Measurements from ENCODE around the gene OR4N5.
"Not testable (repeated sequence)": the region's sequence is repeated elsewhere in the genome, so short reads cannot be mapped to it uniquely, and the experiment has no call there.

OR4N5 gene, protein sequence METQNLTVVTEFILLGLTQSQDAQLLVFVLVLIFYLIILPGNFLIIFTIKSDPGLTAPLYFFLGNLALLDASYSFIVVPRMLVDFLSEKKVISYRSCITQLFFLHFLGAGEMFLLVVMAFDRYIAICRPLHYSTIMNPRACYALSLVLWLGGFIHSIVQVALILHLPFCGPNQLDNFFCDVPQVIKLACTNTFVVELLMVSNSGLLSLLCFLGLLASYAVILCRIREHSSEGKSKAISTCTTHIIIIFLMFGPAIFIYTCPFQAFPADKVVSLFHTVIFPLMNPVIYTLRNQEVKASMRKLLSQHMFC

DNA sequence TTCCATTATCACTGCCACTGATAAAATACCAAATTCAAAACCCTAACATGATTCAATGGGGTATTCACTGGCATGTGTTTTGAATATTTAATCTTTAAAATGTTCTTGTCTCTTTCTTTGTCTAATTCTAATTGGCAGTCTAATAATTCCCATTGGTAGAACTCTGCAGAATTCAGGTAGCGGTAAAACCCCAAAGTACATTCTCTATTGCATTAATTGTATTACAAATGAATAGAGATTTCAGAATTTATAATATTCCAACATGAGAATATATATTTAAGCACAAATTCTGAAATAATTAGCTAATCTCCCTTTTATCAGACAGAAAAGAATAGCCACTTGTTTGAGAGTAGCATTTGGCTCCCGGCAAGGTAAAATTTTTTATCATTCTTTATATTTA is at the start of gene OR4N5:
Gene OR4N5 (plus strand): TSS at position 301 of the 400 bp plus-strand sequence. CDS start 4,916 bp downstream, outside the sequence.
- no peak for TF ChIP-seq ZNF274 (IDR thresholded peaks at IDR 0.05; ENCODE audit: low read depth, low read length)
- H3K4me3 ChIP-seq (ENCODE audit: low read length), result no peak within 1 kb of the TSS

DNA sequence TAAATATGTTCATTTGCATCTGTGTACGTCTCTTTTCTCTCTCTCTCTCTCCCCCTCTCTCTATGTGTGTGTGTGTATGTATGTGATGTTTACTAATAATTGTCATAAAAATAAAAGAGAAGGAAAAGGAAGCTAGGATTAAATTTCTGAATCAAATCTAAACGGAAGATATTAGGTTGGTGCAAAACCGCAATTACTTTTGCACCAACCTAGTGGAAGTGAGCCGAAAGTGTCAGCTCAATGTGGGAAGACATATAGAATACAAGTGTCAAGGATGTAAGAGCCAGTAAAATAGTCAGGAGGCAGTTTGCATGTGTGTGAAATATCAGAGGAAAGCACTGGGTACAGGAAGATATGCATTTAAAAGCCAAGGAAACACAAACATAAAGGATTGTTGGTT is 46.6 kb upstream of the OR4N5 start:
- TF ChIP-seq ZNF274 (IDR thresholded peaks at IDR 0.05; ENCODE audit: low read depth, low read length), result no peak
- H3K4me3 ChIP-seq (ENCODE audit: low read length), result no peak overlapping the region

DNA sequence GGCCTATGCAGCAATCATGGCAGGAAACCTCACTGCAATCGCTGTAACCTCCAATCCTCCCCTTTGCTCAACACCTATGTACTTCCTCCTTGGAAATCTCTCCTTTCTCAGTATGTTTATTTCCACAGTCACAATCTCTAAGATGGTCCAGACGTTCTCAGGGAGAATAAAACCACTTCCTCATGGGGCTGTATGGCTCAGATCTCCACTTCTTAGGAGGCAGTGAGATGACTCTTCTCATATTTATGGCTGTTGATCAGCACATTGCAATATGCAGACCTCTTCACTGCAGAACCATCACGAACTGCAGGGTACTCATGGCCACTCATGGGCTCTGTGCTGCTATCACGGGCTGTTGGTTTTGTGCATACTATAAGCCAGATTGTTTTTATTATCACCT is 45.2 kb upstream of the OR4N5 start:
- TF ChIP-seq ZNF274 (IDR thresholded peaks at IDR 0.05; ENCODE audit: low read depth, low read length), result no peak
- H3K4me3 ChIP-seq (ENCODE audit: low read length), result no peak overlapping the region

DNA sequence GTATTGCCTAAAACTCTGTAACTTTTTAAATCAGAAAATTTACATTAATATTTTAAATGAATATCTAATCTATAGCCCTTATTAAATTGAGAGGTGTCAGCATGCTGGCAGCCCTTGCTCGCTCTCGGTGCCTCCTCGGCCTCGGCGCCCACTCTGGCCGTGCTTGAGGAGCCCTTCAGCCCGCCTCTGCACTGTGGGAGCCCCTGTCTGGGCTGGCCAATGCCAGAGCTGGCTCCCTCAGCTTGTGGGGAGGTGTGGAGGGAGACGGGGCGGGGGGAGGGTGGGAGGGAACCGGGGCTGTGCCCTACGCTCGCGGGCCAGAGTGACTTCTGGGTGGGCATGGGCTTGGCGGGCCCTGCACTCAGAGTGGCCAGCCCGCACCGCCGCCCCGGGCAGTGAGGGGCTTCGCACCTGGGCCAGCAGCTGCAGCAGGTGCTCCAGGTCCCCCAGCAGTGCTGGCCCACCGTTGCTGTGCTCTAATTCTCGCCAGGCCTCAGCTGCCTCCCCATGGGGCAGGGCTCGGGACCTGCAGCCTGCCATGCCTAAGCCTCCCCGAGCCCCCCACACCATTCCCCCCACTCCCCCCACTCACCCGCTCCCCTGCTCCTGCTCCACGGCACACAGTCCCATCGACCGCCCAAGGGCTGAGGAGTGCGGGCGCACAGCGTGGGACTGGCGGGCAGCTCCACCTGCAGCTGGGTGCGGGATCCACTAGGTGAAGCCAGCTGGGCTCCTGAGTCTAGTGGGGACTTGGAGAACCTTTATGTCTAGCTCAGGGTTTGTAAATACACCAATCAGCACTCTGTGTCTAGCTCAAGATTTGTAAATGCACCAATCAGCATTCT is 39.5 kb upstream of the OR4N5 start:
- H3K4me3 ChIP-seq (ENCODE audit: low read length), result not testable (repeated sequence)

DNA sequence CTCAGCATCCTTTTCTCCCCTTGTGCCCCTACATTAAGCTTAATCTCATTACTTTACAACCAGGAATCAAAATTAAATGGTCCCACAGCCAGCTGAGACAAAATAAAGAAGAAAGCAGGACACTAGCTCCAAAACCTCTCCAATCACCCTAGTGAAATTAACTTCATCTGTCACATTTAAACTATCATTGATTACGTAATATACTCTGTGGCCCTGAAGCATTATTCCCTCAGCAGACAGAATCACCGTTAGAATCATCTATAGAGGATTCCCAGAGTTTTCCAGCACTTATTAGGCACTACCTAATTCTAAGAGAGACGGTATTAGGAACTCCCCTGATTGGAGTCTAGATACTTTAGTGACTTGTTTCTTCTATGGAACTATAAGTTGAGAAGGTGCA is 28.2 kb upstream of the OR4N5 start, which contains the start of gene OR4K17:
Gene OR4K17 (plus strand): TSS at position 302 of the 400 bp plus-strand sequence. CDS start 6,761 bp downstream, outside the sequence.
- H3K4me3 ChIP-seq (ENCODE audit: low read length), result no peak within 1 kb of the TSS
- TF ChIP-seq ZNF274 (IDR thresholded peaks at IDR 0.05; ENCODE audit: low read depth, low read length), result no peak

DNA sequence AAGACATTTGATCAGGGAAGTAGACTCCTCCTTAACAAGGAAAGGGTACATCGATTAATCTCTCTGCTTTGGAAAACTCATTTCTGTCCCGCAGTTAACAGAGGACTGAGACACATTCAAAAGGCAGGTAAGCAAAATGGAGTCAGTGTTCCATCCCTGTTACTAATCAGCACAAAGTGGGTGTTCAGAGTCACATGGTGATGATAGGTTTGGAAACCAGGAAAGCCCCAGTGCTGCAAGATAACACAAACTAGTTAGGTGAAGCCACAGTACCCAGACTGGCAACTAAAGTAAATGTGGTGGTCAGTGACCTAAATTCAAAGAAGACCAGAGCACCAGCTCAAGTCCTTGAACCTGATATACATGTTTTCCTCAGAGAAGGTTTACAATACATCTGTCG is 26.3 kb upstream of the OR4N5 start:
- TF ChIP-seq ZNF274 (IDR thresholded peaks at IDR 0.05; ENCODE audit: low read depth, low read length), result no peak
- no peak overlapping the region for H3K4me3 ChIP-seq (ENCODE audit: low read length)

DNA sequence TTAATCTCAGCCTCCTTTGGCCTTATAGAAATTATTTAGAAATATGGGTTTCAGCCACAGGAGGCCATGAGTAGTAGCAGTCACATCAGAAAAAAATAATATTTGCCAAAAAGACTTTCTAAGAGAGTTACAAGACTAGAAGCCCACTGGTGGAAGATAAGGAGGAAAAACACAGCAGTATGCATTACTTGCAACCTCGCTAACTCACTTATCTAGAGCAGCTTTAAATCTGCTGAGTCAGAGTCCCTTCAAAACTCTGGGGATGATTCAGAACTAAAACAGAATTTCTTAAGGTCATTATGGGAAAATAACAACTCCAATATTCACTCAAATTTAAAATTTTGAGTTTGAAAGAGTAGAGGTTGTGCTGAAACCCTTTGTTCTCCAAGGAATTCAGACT is 21.9 kb upstream of the OR4N5 start:
- no peak for TF ChIP-seq ZNF274 (IDR thresholded peaks at IDR 0.05; ENCODE audit: low read depth, low read length)

DNA sequence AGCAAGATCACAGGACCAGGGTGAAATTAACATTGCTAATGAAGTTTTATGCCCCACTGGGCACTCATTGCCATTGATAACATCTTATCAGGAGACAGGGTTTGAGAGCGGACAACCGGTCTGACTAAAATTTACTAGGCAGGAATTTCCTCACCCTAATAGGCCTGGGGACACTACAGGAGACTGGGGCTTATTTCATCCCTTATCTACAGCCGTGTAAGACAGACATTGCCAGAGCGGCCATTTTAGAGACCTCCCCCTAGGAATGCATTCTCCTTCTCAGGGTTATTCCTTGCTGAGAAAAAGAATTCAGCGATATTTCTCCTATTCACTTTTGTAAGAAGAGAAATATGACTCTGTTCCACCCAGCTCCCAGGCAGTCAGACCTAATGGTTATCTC is 19.8 kb upstream of the OR4N5 start:
- no peak overlapping the region for H3K4me3 ChIP-seq (ENCODE audit: low read length)
- no peak for TF ChIP-seq ZNF274 (IDR thresholded peaks at IDR 0.05; ENCODE audit: low read depth, low read length)

More for the DNA sequence above, 21.9 kb upstream of the OR4N5 start:
- H3K4me3 ChIP-seq (ENCODE audit: low read length), result no peak overlapping the region

DNA sequence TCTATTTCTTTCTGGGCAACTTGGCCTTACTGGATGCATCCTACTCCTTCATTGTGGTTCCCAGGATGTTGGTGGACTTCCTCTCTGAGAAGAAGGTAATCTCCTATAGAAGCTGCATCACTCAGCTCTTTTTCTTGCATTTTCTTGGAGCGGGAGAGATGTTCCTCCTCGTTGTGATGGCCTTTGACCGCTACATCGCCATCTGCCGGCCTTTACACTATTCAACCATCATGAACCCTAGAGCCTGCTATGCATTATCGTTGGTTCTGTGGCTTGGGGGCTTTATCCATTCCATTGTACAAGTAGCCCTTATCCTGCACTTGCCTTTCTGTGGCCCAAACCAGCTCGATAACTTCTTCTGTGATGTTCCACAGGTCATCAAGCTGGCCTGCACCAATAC is 5.3 kb downstream of the OR4N5 start:
- TF ChIP-seq ZNF274 (IDR thresholded peaks at IDR 0.05; ENCODE audit: low read depth, low read length), result no peak
- no peak overlapping the region for H3K4me3 ChIP-seq (ENCODE audit: low read length)

DNA sequence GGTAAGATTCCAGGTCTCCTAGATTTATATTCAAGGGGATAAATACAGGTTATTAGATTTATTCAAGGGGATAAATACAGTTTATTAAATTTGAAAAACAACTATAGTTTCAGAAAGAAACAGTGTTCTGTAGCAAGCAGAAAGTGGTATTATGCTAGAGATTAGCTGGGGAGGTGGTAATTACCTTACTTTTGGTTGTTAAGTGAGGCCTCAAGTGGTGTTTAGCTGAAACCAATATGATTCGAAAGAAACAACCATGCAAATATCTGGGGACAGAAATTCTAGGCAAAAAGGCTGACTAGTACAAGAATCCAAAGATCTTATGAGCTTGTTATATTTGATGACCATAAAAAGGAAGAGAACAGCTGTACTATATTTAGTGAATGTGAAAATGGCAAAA is 6.2 kb downstream of the OR4N5 start:
- no peak overlapping the region for H3K4me3 ChIP-seq (ENCODE audit: low read length)
- TF ChIP-seq ZNF274 (IDR thresholded peaks at IDR 0.05; ENCODE audit: low read depth, low read length), result no peak

DNA sequence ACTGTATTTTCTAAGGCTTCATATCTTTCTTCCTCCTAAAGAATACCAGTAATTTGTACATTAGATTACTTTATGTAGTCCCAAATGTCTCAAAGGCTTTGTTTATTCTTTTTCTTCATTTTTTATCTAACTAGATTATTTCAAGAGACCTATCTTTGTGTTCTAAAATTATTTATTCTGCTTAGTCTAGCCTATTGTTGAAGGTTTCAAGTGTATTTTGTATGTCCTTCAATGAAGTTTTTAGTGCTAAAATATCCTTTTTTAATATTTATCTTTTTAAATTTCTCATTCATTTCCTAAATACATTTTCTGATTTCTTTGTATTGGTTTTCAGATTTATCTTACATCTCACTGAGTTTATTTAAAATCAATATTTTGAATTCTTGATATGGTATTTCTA is 25.8 kb downstream of the OR4N5 start:
- no peak for TF ChIP-seq ZNF274 (IDR thresholded peaks at IDR 0.05; ENCODE audit: low read depth, low read length)
- H3K4me3 ChIP-seq (ENCODE audit: low read length), result no peak overlapping the region

DNA sequence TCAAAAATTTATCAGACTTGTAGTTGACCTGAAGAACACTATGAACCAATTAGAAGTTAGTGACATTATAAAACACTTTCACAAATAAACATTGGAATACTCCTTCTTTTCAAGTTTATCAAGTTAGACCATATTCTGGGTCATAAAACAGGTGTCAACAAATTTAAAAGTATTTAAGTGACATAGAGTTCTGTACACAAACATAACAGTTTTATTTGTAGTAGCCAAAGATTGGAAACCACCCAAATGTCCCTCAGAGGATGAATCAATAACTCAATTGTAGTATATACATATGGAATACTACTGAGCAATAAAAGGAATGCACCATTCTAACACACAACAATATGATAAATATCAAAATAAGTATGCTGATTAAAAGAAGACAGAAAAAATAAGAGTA is 28.5 kb downstream of the OR4N5 start:
- no peak for TF ChIP-seq ZNF274 (IDR thresholded peaks at IDR 0.05; ENCODE audit: low read depth, low read length)
- no peak overlapping the region for H3K4me3 ChIP-seq (ENCODE audit: low read length)

DNA sequence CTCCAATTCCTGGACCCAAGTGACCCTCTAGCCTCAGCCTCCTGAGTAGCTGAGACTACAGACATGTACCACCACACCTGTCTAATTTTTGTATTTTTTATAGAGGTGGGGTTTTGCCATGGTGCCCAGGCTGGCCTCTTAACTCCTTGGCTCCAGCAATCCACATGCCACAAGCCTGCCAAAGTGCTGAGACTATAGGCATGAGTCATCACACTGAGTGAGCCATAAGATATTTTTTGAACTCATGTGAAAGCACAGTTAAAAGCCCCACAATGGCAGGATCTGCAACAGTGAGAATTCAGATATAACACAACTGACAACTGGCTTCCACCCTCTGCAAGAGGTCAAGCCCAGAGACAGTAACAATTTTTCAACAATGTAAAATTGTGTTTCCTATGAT is 31.2 kb downstream of the OR4N5 start:
- H3K4me3 ChIP-seq (ENCODE audit: low read length), result not testable (repeated sequence)

DNA sequence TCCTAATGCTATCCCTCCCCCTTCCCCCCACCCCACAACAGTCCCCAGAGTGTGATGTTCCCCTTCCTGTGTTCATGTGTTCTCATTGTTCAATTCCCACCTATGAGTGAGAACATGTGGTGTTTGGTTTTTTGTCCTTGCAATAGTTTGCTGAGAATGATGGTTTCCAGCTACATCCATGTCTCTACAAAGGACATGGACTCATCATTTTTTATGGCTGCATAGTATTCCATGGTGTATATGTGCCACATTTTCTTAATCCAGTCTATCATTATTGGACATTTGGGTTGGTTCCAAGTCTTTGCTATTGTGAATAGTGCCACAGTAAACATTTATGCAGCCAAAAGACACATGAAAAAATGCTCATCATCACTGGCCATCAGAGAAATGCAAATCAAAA is 35.6 kb downstream of the OR4N5 start:
- not testable (repeated sequence) for H3K4me3 ChIP-seq (ENCODE audit: low read length)

DNA sequence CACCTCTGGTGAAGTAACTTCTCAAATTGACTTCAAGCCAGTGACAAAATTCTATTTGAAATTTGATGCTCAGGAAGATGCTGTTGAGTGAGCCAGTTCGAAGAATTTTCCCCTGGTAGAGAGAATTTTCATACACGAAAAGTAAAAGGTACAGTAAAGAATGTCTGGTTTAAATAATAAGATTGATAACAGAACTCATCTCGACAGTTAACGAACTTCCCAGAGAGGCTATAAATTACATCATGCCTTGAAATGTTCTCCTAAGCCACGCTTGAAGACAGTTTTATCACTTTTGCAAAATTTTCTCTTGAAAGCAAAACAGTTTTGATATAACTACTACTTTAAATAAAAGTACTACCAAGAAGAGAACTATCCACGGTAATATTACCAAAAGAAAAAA is 37.7 kb downstream of the OR4N5 start:
- TF ChIP-seq ZNF274 (IDR thresholded peaks at IDR 0.05; ENCODE audit: low read depth, low read length), result no peak
- H3K4me3 ChIP-seq (ENCODE audit: low read length), result no peak overlapping the region
